ENCODE measurements around the gene HPSE. TPM values are rescaled to one million over a fixed set of nuclear protein-coding genes. Genes with fewer than 3 reads are reported as not detected.
A peak's percentile ranks its signal among the peaks of the same experiment; 100 is the strongest.

Gene HPSE
- total RNA-seq, 1 donor, result 0.36 TPM

DNA sequence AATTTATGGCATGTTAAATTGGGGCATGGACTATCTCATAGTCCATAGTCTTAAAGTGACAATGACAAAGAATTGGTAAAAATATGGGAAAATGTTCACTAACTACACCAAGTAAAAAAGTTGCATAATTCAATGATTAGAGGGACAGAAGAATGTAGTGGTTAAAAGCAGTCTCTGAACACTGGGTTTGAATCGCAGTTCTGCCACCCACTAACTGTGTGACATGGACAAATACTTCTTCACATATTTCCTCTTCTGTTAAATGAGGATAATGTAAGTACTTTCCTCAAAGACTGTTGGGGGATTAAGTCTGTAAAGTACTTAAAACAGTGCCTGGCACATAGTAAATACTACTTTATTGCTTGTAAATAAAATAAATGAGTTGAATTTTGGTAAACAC, 65.4 kb downstream of the HPSE start:
- Histone ChIP-seq H3K36me3 (ENCODE audit: insufficient read depth, low read length) (no peaks in the 10 kb centered on the region), H3K79me2 (ENCODE audit: insufficient read depth, low read length) (no peaks in the 10 kb centered on the region), H3K4me2 (ENCODE audit: insufficient read depth, low read length) (peak overlapping the region; percentile 34), H3K9me3 (ENCODE audit: low read depth, low read length) (no peaks in the 10 kb centered on the region), H4K20me1 (ENCODE audit: insufficient read depth, low read length) (no peaks in the 10 kb centered on the region), H2AFZ (ENCODE audit: low read length) (no peak overlapping the region), H3K27ac (ENCODE audit: low read depth, low read length) (no peak overlapping the region), H3K4me3 (ENCODE audit: insufficient read depth, low read length) (no peak overlapping the region), H3K27me3 (ENCODE audit: insufficient read depth, low read length) (no peaks in the 10 kb centered on the region), H3K4me1 (ENCODE audit: insufficient read depth, low read length) (peaks cover 37% of the 10 kb centered on the region)
- TF ChIP-seq CTCF (IDR thresholded peaks at IDR 0.05; ENCODE audit: extremely low read depth, low read depth, low read length), result no peak
- no peak for DNase-seq (ENCODE audit: insufficient read length, low spot score, missing footprints)

- H3K36me3 ChIP-seq (ENCODE audit: insufficient read depth, low read length), result no peaks in the 10 kb centered on the region
- no peaks in the 10 kb centered on the region for H3K79me2 ChIP-seq (ENCODE audit: insufficient read depth, low read length)
- H3K27ac ChIP-seq (ENCODE audit: low read depth, low read length), result no peak overlapping the region
- H3K4me3 ChIP-seq (ENCODE audit: insufficient read depth, low read length), result no peak overlapping the region
- peaks cover 37% of the 10 kb centered on the region for H3K4me1 ChIP-seq (ENCODE audit: insufficient read depth, low read length)
- no peaks in the 10 kb centered on the region for H3K27me3 ChIP-seq (ENCODE audit: insufficient read depth, low read length)
- no peaks in the 10 kb centered on the region for H3K9me3 ChIP-seq (ENCODE audit: low read depth, low read length)
- no peaks in the 10 kb centered on the region for H4K20me1 ChIP-seq (ENCODE audit: insufficient read depth, low read length)
- DNase-seq (ENCODE audit: insufficient read length, low spot score, missing footprints), result no peak
- peak overlapping the region; percentile 39 for H3K4me2 ChIP-seq (ENCODE audit: insufficient read depth, low read length)
- H2AFZ ChIP-seq (ENCODE audit: low read length), result no peak overlapping the region
- no peak for TF ChIP-seq CTCF (IDR thresholded peaks at IDR 0.05; ENCODE audit: extremely low read depth, low read depth, low read length)
Measured at GRCh38 chr4:83268491-83268890, 66.2 kb downstream of the HPSE start.

DNA sequence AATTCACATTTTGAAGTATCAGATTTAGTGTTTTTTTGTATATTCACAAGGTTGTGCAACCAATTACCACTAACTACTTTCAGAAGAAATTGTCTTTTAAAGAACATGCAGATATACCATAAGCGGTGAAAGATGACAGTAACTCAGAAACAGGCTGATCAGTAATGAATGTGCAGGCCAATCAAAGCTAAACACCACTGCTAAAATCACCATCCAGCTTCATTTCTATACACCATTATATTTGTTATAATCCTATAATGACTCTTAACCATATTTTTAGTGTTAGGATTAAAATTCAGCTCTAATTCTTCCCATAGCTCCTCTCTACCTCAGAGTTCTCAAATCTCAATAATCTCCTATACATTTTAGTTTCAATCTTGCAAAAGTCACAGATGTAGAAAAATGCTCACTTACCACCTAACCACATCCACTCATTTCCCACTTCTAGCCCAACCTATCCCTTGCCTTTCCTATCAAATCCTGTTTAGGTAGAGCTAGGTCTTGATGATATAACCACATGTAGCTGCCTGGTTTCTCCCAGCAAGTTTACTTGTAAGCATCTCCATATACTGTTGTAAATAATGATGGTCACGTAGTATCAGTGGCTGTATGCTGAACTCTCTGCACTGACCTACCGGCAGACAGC, 66.7 kb downstream of the HPSE start:
- TF ChIP-seq CTCF (IDR thresholded peaks at IDR 0.05; ENCODE audit: extremely low read depth, low read depth, low read length), result no peak
- no peak for DNase-seq (ENCODE audit: insufficient read length, low spot score, missing footprints)
- H3K4me2 ChIP-seq (ENCODE audit: insufficient read depth, low read length), result peak overlapping the region; percentile 39
- H2AFZ ChIP-seq (ENCODE audit: low read length), result no peak overlapping the region
- no peaks in the 10 kb centered on the region for H3K9me3 ChIP-seq (ENCODE audit: low read depth, low read length)
- no peaks in the 10 kb centered on the region for H4K20me1 ChIP-seq (ENCODE audit: insufficient read depth, low read length)
- H3K4me3 ChIP-seq (ENCODE audit: insufficient read depth, low read length), result no peak overlapping the region
- H3K27ac ChIP-seq (ENCODE audit: low read depth, low read length), result peak overlapping the region; percentile 85
- no peaks in the 10 kb centered on the region for H3K79me2 ChIP-seq (ENCODE audit: insufficient read depth, low read length)
- H3K4me1 ChIP-seq (ENCODE audit: insufficient read depth, low read length), result peaks cover 37% of the 10 kb centered on the region
- H3K27me3 ChIP-seq (ENCODE audit: insufficient read depth, low read length), result no peaks in the 10 kb centered on the region
- no peaks in the 10 kb centered on the region for H3K36me3 ChIP-seq (ENCODE audit: insufficient read depth, low read length)

GRCh38 chr4:83267121-83267829, 67.4 kb downstream of the HPSE start:
- no peak overlapping the region for H3K4me3 ChIP-seq (ENCODE audit: insufficient read depth, low read length)
- H3K4me2 ChIP-seq (ENCODE audit: insufficient read depth, low read length), result peak overlapping the region; percentile 39
- H2AFZ ChIP-seq (ENCODE audit: low read length), result no peak overlapping the region
- no peaks in the 10 kb centered on the region for H3K9me3 ChIP-seq (ENCODE audit: low read depth, low read length)
- H3K36me3 ChIP-seq (ENCODE audit: insufficient read depth, low read length), result no peaks in the 10 kb centered on the region
- TF ChIP-seq CTCF (IDR thresholded peaks at IDR 0.05; ENCODE audit: extremely low read depth, low read depth, low read length), result no peak
- no peaks in the 10 kb centered on the region for H3K27me3 ChIP-seq (ENCODE audit: insufficient read depth, low read length)
- H3K79me2 ChIP-seq (ENCODE audit: insufficient read depth, low read length), result no peaks in the 10 kb centered on the region
- no peaks in the 10 kb centered on the region for H4K20me1 ChIP-seq (ENCODE audit: insufficient read depth, low read length)
- H3K27ac ChIP-seq (ENCODE audit: low read depth, low read length), result peak overlapping the region; percentile 85
- H3K4me1 ChIP-seq (ENCODE audit: insufficient read depth, low read length), result peaks cover 37% of the 10 kb centered on the region
- peak; percentile 62 for DNase-seq (ENCODE audit: insufficient read length, low spot score, missing footprints)
